Bronchial epithelial cell (primary cell): ENCODE measurements around the gene C1orf232. TPM values are rescaled to one million over a fixed set of nuclear protein-coding genes. Genes with fewer than 3 reads are reported as not detected.

Experiments
- DNase-seq: peaks from one replicate; pipeline ENCODE4 v3.0.0-alpha.2; 2010; ENCODE audit warnings: low read depth
- FAIRE-seq: peaks from 2 replicates; lab custom pipeline; 2011; peaks lifted over from hg19 to GRCh38; lab: Jason Lieb, UNC
- H3K27me3 ChIP-seq: 2 replicates; pipeline ENCODE4 v1.5.1; 2011; ENCODE audit warnings: low read length; ENCODE audit not compliant: control insufficient read depth, insufficient read depth
- H3K36me3 ChIP-seq: 2 replicates; pipeline ENCODE4 v1.5.1; 2011; ENCODE audit warnings: low read length; ENCODE audit not compliant: control insufficient read depth, insufficient read depth
- H3K4me3 ChIP-seq: 2 replicates; pipeline ENCODE4 v1.5.1; 2011; ENCODE audit warnings: mild to moderate bottlenecking, low read depth, low read length, control low read depth
- CTCF ChIP-seq: IDR thresholded peaks from 2 replicates; pipeline ENCODE4 v1.5.1; 2011; ENCODE audit warnings: mild to moderate bottlenecking, moderate library complexity, low read length, control low read depth, inconsistent platforms; ENCODE audit not compliant: insufficient read depth, severe bottlenecking
- total RNA-seq: library from RNA; depleted of rRNA; stranded (reverse); fragments of >200 nt; gene quantifications from 2 replicates; pipeline ENCODE4 v1.2.1, GENCODE V29; 2014

Gene C1orf232
- total RNA-seq, 1 donor from 2014 or later, result not detected

- peak; percentile 70 for DNase-seq
- FAIRE-seq, result no peak
- H3K27me3 ChIP-seq, result no peaks in the 10 kb centered on the region
- H3K36me3 ChIP-seq, result no peaks in the 10 kb centered on the region
- H3K4me3 ChIP-seq, result no peak overlapping the region
- TF ChIP-seq CTCF, result no peak
Observed at GRCh38 chr1:26127235-26128163, 41.3 kb downstream of the C1orf232 start.

- Histone ChIP-seq H3K27me3 (no peaks in the 10 kb centered on the region), H3K36me3 (no peaks in the 10 kb centered on the region), H3K4me3 (no peak overlapping the region)
- DNase-seq (peak; percentile 87), FAIRE-seq (peak; percentile 13)
- no peak for TF ChIP-seq CTCF
Observed at GRCh38 chr1:26126321-26127084, 42.3 kb downstream of the C1orf232 start.

GRCh38 chr1:26125946-26126320 lies 42.8 kb downstream of the C1orf232 start:
- H3K4me3 ChIP-seq, result no peak overlapping the region

GRCh38 chr1:26125382-26125781 lies 43.4 kb downstream of the C1orf232 start:
- H3K4me3 ChIP-seq, result no peak overlapping the region

More at GRCh38 chr1:26125946-26126320, 42.8 kb downstream of the C1orf232 start:
- H3K36me3 ChIP-seq, result no peaks in the 10 kb centered on the region
- no peaks in the 10 kb centered on the region for H3K27me3 ChIP-seq
- TF ChIP-seq CTCF, result no peak
- FAIRE-seq, result no peak
- no peak for DNase-seq

More at GRCh38 chr1:26125382-26125781, 43.4 kb downstream of the C1orf232 start:
- TF ChIP-seq CTCF, result no peak
- FAIRE-seq, result no peak
- Histone ChIP-seq H3K36me3 (no peaks in the 10 kb centered on the region), H3K27me3 (no peaks in the 10 kb centered on the region)
- DNase-seq, result no peak
